ENCODE results near the gene RNF112.

DNA sequence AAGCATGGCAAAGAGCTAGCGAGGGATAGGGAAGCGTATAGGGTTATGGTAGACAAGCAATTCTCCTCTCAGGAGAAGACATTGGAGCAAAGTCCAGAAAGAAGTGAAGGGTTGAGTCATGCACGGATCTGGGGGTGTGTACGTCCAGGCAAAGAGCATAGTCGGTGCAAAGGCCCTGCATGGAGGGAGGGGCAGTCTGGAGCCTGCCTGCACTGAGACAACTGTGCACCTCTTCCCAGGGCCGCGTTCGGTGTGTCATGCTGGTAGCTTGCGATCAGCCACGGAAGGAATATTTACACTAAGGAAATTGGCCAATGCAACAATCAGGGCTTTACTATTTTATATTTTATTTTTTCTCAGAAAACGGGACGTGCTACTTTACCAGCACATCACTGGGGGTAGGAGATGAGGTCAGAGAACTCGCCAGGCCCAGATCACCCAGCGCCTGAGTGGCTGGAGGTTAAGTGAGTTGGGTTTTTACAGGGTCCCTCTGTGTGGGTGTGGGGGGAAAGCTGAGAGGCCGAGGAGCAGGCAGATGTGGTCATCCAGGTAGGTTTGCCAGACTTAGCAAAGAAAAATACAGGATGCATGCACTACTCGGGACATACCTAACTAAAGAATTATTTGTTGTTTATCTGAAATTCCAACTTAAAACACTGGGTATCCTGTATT lies 41.8 kb upstream of the RNF112 start:
- TF ChIP-seq, protein P1, sequence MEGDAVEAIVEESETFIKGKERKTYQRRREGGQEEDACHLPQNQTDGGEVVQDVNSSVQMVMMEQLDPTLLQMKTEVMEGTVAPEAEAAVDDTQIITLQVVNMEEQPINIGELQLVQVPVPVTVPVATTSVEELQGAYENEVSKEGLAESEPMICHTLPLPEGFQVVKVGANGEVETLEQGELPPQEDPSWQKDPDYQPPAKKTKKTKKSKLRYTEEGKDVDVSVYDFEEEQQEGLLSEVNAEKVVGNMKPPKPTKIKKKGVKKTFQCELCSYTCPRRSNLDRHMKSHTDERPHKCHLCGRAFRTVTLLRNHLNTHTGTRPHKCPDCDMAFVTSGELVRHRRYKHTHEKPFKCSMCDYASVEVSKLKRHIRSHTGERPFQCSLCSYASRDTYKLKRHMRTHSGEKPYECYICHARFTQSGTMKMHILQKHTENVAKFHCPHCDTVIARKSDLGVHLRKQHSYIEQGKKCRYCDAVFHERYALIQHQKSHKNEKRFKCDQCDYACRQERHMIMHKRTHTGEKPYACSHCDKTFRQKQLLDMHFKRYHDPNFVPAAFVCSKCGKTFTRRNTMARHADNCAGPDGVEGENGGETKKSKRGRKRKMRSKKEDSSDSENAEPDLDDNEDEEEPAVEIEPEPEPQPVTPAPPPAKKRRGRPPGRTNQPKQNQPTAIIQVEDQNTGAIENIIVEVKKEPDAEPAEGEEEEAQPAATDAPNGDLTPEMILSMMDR (IDR thresholded peaks at IDR 0.05; ENCODE audit: poor library complexity, severe bottlenecking): no peak
- TF ChIP-seq POLR2AphosphoS5 (IDR thresholded peaks at IDR 0.05): no peak
- no peak for TF ChIP-seq EZH2 (IDR thresholded peaks at IDR 0.05; ENCODE audit: borderline replicate concordance, insufficient read depth, low read length, poor library complexity, severe bottlenecking)
- TF ChIP-seq MXI1 (conservative IDR thresholded peaks at IDR 0.05; ENCODE audit: poor library complexity, severe bottlenecking): no peak
- TF ChIP-seq, protein P2, sequence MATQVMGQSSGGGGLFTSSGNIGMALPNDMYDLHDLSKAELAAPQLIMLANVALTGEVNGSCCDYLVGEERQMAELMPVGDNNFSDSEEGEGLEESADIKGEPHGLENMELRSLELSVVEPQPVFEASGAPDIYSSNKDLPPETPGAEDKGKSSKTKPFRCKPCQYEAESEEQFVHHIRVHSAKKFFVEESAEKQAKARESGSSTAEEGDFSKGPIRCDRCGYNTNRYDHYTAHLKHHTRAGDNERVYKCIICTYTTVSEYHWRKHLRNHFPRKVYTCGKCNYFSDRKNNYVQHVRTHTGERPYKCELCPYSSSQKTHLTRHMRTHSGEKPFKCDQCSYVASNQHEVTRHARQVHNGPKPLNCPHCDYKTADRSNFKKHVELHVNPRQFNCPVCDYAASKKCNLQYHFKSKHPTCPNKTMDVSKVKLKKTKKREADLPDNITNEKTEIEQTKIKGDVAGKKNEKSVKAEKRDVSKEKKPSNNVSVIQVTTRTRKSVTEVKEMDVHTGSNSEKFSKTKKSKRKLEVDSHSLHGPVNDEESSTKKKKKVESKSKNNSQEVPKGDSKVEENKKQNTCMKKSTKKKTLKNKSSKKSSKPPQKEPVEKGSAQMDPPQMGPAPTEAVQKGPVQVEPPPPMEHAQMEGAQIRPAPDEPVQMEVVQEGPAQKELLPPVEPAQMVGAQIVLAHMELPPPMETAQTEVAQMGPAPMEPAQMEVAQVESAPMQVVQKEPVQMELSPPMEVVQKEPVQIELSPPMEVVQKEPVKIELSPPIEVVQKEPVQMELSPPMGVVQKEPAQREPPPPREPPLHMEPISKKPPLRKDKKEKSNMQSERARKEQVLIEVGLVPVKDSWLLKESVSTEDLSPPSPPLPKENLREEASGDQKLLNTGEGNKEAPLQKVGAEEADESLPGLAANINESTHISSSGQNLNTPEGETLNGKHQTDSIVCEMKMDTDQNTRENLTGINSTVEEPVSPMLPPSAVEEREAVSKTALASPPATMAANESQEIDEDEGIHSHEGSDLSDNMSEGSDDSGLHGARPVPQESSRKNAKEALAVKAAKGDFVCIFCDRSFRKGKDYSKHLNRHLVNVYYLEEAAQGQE (IDR thresholded peaks at IDR 0.05; ENCODE audit: borderline replicate concordance): no peak
- no peak for TF ChIP-seq EP300 (conservative IDR thresholded peaks at IDR 0.05; ENCODE audit: poor library complexity, severe bottlenecking)
- no peak for TF ChIP-seq RAD21 (conservative IDR thresholded peaks at IDR 0.05)

Data from neural cell (in vitro differentiated cells).